ENCODE results near the gene CD81.
"Not testable (repeated sequence)": the region's sequence is repeated elsewhere in the genome, so short reads cannot be mapped to it uniquely, and the experiment has no call there.

CD81 gene

DNA sequence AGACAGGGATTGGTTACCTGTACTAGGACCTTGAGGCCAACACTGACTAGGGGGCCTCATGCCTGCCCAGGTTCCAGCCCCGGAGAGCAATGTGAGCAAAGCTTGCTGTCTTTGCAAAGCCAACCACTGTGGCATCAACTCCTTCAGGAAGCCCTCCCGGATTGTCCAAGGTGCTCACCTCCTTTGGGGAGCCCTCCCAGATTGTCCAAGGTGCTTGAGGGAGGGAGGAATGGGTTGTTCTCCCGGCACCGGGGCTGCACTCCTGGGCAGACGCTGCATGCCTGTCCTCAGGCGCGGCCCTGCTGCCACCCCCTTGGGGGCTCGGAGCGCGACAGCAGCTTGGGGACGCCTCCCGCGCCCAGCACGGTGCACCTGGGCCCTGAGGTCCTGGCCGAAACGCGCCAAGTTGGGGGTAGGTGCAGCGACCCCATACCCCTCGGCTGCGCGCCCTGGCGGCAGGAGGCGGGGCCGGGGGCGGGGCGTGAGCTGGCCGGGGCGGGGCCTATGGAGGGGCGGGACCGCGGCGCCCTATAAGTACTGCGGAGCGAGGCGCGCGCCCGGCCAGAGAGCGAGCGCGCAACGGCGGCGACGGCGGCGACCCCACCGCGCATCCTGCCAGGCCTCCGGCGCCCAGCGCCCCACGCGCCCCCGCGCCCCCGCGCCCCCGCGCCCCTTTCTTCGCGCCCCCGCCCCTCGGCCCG is at the start of gene CD81:
CD81 (plus strand) TSS at position 560 of the 701 bp plus-strand sequence. CDS start 240 bp downstream, outside the sequence.
- H3K4me3 ChIP-seq = peak within 1 kb of the TSS; percentile 90 to 100 (median 97)
- peak within 1 kb of the TSS; percentile 92 to 100 (median 96) for H3K27ac ChIP-seq

DNA sequence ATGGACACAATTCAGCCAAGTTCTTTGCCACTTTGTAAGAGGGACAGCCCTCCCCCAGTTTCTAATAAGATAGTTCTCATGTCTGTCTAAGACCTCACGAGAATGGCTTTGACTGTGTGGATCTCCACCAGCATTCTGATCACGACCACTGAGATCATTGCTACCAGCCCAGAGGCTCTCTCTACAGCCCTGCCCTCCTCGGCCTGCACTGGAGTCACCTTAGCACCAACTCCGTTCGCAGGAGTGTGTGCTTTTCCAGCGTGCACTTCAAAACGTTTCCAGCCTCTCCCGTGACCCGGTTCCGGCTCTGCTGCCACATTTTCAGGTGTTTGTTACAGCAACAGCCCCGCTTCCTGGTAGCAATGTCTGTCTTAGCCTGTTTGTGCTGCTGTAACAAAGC is 49.1 kb upstream of the CD81 start:
- Histone ChIP-seq H3K4me3 (no peak overlapping the region), H3K27ac (no peak overlapping the region)

- Histone ChIP-seq H3K27ac (no peak overlapping the region), H3K4me3 (no peak overlapping the region)
Observed at GRCh38 chr11:2328656-2329354, 48.3 kb upstream of the CD81 start.

DNA sequence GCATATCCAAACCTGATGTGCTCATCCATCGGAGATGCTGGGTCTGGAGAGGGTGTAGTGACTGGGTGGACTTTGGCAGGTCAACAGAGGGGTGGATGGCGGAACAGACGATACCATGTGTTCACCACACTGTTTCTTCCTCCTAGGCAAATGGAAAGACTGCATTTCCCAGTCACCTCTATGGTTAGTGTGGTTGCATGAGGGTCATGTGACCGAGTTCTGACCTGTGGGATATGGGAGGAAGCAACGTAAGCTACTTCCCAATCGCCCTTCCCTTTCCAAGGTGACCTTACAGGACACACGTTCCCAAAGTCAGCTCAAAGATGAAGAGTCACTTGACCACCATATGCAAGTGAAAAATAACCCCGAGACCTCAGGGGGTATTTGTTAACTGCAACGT is 47.6 kb upstream of the CD81 start:
- H3K27ac ChIP-seq = no peak overlapping the region
- no peak overlapping the region for H3K4me3 ChIP-seq

- H3K27ac ChIP-seq = no peak overlapping the region
- H3K4me3 ChIP-seq = no peak overlapping the region
Observed at GRCh38 chr11:2330696-2331095, 46.4 kb upstream of the CD81 start.

GRCh38 chr11:2331404-2331803 is 45.7 kb upstream of the CD81 start:
- no peak overlapping the region for H3K4me3 ChIP-seq

DNA sequence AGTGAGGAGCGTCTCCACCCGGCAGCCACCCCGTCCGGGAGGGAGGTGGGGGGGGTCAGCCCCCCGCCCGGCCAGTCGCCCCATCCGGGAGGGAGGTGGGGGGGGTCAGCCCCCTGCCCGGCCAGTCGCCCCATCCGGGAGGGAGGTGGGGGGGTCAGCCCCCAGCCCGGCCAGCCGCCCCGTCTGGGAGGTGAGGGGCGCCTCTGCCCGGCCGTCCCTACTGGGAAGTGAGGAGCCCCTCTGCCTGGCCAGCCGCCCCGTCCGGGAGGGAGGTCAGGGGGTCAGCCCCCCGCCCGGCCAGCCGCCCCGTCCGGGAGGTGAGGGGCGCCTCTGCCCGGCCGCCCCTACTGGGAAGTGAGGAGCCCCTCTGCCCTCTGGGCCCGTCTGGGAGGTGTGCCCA is 44.5 kb upstream of the CD81 start:
- not testable (repeated sequence) for H3K27ac ChIP-seq, H3K4me3 ChIP-seq

More at GRCh38 chr11:2331404-2331803, 45.7 kb upstream of the CD81 start:
- no peak overlapping the region for H3K27ac ChIP-seq

- not testable (repeated sequence) for H3K4me3 ChIP-seq, H3K27ac ChIP-seq
Observed at GRCh38 chr11:2333486-2334205, 43.5 kb upstream of the CD81 start.

GRCh38 chr11:2335286-2335685 is 41.8 kb upstream of the CD81 start:
- not testable (repeated sequence) for H3K4me3 ChIP-seq, H3K27ac ChIP-seq

DNA sequence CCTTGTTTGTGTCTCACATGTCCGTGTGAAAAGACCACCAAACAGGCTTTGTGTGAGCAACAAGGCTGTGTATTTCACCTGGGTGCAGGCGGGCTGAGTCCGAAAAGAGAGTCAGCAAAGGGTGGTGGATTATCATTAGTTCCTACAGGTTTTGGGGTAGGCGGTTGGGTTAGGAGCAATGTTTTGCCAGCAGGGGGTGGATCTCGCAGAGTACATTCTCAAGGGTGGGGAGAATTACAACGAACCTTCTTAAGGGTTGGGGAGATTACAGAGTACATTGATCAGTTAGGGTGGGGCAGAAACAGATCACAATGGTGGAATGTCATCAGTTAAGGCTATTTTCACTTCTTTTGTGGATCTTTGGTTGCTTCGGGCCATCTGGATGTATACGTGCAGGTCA is 38.4 kb upstream of the CD81 start:
- H3K4me3 ChIP-seq, H3K27ac ChIP-seq: not testable (repeated sequence)

- H3K27ac ChIP-seq = no peak overlapping the region
- H3K4me3 ChIP-seq = no peak overlapping the region
Observed at GRCh38 chr11:2342557-2342956, 34.6 kb upstream of the CD81 start.

GRCh38 chr11:2342981-2343380 is 34.1 kb upstream of the CD81 start:
- no peak overlapping the region for H3K4me3 ChIP-seq

DNA sequence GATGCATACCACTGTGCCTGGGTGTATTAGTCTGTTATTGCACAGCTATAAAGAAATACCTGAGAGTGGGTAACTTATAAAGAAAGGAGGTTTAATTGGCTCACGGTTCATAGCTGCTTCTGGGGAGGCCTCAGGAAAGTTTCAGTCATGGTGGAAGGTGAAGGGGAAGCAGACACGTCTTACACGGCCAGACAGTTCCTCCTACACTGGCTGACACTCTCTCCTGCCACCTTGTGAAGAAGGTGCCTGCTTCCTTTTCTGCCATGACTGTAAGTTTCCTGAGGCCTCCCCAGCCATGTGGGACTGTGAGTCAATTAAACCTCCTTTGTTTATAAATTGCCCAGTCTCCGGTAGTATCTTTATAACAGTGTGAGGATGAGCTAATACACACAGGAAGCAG is 33.6 kb upstream of the CD81 start:
- H3K27ac ChIP-seq = no peak overlapping the region
- H3K4me3 ChIP-seq = no peak overlapping the region

More at GRCh38 chr11:2342981-2343380, 34.1 kb upstream of the CD81 start:
- H3K27ac ChIP-seq = no peak overlapping the region

- H3K4me3 ChIP-seq = no peak overlapping the region
Observed at GRCh38 chr11:2345050-2345449, 32.1 kb upstream of the CD81 start.

GRCh38 chr11:2346014-2346413 is 31.1 kb upstream of the CD81 start:
- Histone ChIP-seq H3K4me3 (no peak overlapping the region), H3K27ac (no peak overlapping the region)

More at GRCh38 chr11:2345050-2345449, 32.1 kb upstream of the CD81 start:
- no peak overlapping the region for H3K27ac ChIP-seq

DNA sequence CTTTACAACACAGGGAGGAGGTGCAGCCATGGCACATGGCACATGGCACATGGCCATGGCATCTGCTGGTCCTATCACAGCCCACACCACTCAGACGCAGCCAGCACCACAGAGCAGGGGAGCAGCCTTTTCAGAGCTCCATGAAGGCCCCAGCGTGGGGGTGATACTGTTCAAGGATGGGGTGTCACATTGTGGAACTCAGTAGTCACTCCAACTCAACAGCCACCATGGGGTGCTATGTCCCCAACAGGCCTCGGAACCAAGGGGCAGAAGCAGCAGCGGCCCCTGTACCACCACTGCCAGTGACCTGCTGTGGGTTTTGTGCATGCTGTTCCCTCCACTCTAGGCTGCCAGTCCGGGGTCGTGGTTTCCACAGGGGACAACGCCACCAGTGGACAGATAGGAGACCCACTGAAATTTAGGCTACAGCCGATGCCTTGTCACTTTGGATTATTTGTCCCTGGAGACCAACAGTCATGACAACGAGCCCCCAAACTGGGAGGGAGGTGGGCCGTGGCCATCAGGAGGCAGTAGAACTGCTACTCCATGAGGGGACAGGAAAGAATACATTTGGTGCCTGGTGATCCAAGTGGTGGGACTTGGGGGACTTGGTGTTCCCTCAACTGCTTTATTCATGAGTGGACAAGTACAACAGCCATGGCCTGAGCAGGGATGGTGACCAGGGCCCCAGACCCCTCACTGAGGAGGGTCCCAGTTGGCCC is 30.4 kb upstream of the CD81 start:
- H3K27ac ChIP-seq = no peak overlapping the region
- H3K4me3 ChIP-seq = no peak overlapping the region

GRCh38 chr11:2347308-2347830 is 29.7 kb upstream of the CD81 start:
- Histone ChIP-seq H3K27ac (no peak overlapping the region), H3K4me3 (no peak overlapping the region)

- Histone ChIP-seq H3K4me3 (no peak overlapping the region), H3K27ac (no peak overlapping the region)
Observed at GRCh38 chr11:2348986-2349385, 28.1 kb upstream of the CD81 start.

GRCh38 chr11:2351701-2352100 is 25.4 kb upstream of the CD81 start:
- Histone ChIP-seq H3K27ac (no peak overlapping the region), H3K4me3 (no peak overlapping the region)

DNA sequence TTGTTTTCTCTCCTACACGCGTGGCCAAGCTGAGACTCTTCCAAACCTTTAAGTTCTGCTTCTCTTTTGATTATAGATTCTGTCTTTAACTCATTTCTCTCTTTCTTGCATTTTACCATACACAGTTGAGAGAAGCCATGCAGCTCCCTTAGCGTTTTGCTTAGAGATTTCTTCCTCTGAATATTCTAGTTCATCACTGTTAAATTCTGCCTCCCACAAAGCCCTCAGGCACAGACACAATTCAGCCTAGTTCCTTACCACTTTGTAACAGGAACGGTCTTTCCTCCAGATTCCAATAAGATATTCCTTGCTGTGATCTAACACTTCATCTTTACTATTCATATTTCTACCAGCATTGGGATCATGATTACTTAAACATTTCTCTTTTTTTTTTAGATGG is 24.7 kb upstream of the CD81 start:
- Histone ChIP-seq H3K27ac (no peak overlapping the region), H3K4me3 (no peak overlapping the region)
